Stimulated activated CD8-positive, alpha-beta memory T cell treated with anti-CD3 and anti-CD28 coated beads, Interleukin-15, amount 100 ng/mL, for 24 hours (primary cell): ENCODE data around the gene ELL.

Source experiments
- DNase-seq: peaks from one replicate; pipeline ENCODE4 v3.0.0-alpha.2; 2020; ENCODE audit warnings: low read depth

Gene ELL

DNA sequence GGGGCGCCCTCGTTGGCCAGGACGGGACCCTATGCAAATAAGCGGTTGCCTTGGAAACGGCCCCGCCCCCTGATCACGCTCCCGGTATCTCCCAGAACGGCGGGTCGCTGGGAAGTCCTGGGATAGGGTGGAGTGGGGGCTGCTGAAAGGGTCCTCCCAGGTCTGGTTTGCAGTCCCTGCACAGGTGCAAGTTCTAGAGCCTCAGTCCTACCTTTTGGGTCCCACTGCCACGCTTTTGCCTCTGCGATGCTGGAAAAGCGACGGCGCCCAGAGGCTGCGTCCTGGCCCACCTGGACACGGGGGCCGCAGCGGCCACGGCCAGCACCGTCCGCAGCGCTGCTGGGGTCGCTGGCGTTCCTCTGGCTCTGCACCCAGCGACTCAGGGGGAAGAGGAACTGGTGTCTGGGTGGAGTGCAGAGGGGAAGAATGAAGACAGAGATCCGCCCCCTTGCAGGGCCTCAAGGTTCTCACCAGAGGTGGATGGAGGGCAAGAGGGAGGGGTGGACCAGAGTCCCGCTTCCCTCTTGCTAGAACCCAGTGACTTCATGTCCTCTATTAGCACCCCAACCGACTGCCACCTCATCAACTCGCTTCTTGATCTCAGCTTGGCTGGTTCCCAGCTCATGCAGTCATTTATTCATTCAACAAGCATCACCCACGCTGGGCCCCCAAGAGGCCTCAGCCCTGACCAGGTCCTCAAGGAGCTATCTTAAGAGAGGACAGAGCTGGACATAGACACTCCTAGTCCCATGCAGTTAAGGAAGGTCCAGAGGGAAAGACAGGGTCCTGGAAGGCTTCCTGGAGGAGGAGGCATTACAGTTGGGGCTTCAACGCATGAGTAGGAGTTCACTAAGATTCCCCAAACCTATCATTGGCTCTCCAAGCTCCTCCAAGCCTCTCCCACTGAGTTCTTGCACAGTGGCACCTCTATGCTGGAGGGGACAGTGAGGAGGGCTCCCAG is 124.3 kb downstream of the ELL start, which contains the start of gene LRRC25:
Gene LRRC25, minus strand, starts transcription at position 381 of the 961 bp plus-strand sequence. CDS start 659 bp downstream, outside the sequence.
- DNase-seq, result no peak

DNA sequence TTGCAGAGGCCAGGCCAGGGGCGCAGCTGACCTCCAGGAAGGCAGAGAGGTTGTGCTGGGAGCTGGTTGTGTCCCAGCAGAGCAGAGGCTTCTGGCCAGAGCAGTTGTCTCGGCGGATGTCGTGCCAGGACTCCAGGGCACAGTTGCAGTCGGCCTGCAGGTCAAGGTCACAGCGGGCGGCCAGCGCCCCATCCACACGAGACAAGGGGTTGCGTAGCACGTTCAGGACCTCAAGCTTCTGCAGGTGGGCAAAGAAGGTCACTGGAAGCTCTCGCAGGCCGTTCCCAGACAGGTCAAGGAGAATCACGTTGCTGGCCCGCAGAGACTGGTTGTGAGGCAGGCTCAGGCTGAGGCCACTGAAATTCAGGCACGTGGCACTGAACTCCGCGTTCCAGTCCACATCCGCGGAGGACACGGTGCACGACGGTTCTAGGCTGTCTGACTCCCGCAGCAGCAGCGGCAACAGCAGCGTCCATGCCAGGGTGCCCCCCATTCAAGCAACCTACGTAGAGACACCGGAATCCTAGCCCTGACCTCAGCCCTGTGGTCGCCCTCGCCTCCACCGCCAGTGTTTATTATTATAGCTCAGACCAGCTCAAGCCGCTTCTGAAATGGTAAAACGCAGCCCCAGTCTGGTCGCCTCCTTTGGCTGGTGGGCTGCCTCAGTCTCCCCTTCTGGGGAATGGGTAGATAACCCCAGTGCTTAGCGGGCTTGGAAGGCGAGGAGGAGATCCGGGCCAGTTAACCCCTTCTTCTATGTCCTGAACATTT is 125.2 kb downstream of the ELL start:
- no peak for DNase-seq

DNA sequence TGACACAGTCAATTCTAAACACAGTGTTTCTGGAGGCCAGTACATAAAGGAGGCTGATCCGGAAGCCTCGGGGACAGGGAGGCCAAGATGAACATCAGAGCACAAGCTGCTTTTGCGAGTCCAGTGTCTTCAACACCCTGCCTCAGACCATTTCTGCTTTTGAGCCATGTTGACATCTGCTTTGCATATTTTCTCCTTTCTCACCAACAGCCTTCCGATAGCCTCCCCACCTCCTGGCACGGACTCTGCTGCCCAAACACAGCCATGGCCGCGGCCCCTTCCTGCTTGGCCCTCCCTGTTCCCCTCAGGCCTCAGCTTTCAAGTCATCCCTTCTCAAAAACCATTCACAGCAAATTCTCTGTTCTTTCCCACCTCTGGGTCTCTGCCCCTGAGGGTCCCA is 128.0 kb downstream of the ELL start:
- no peak for DNase-seq

DNA sequence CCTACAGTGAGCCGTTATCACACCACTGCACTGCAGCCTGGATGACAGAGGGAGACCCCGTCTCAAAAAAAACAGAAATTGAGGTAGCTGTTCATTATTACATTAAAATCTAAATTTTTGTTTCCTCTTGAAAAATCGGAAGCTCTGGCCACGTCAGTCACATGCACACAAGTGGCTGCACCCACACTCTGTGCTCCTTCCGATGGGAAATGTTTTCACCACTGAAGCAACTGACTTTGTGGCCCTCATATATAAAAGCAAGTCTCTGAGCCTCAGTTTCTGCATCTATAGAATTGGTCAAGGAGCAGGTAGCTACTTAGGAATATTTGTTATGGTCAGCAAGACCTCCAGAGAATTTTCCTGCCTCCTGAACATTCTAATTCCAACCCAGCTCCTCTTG is 128.9 kb downstream of the ELL start:
- no peak for DNase-seq
